Trophoblast cell (in vitro differentiated cells and primary cell): Measurements from ENCODE around the gene CPE.

ENCODE experiments used
- DNase-seq, 2 donors: peaks; one replicate each; pipeline ENCODE4 v3.0.0-alpha.2; 2016
- H2AFZ ChIP-seq: 2 replicates; pipeline ENCODE4 v1.6.1; 2013; ENCODE audit warnings: low read length, moderate library complexity, mild to moderate bottlenecking; ENCODE audit not compliant: insufficient read depth, poor library complexity
- H2AK5ac ChIP-seq: 2 replicates; pipeline ENCODE4 v1.6.1; 2013; ENCODE audit warnings: mild to moderate bottlenecking, low read length
- H2BK120ac ChIP-seq: 2 replicates; pipeline ENCODE4 v1.6.1; 2013; ENCODE audit warnings: low read length, mild to moderate bottlenecking, moderate library complexity; ENCODE audit not compliant: insufficient read depth, poor library complexity
- H2BK12ac ChIP-seq: 2 replicates; pipeline ENCODE4 v1.6.1; 2013; ENCODE audit warnings: mild to moderate bottlenecking, low read length, moderate library complexity
- H2BK5ac ChIP-seq: 2 replicates; pipeline ENCODE4 v1.6.1; 2013; ENCODE audit warnings: low read length, low read depth, moderate library complexity, mild to moderate bottlenecking; ENCODE audit not compliant: poor library complexity
- H3K14ac ChIP-seq: 2 replicates; pipeline ENCODE4 v1.6.1; 2013; ENCODE audit warnings: mild to moderate bottlenecking, low read length
- H3K18ac ChIP-seq: 2 replicates; pipeline ENCODE4 v1.6.1; 2013; ENCODE audit warnings: mild to moderate bottlenecking, low read length
- H3K23ac ChIP-seq: 2 replicates; pipeline ENCODE4 v1.6.1; 2013; ENCODE audit warnings: low read length
- H3K27ac ChIP-seq: 2 replicates; pipeline ENCODE4 v1.5.1; 2013; ENCODE audit warnings: low read depth, mild to moderate bottlenecking, inconsistent platforms, low read length, moderate library complexity
- H3K27me3 ChIP-seq: 2 replicates; pipeline ENCODE4 v1.6.1; 2013; ENCODE audit warnings: inconsistent platforms, mild to moderate bottlenecking, low read length, moderate library complexity; ENCODE audit not compliant: insufficient read depth
- H3K36me3 ChIP-seq, 2 experiments: 1 replicate in 1 of 2; 2 replicates in 1 of 2; pipeline ENCODE4 v1.6.1; 2013; ENCODE audit warnings: low read length in 2 of 2, mild to moderate bottlenecking in 2 of 2, moderate library complexity in 1 of 2; ENCODE audit not compliant: insufficient read depth in 2 of 2, control insufficient read depth in 1 of 2
- H3K4ac ChIP-seq: 2 replicates; pipeline ENCODE4 v1.6.1; 2013; ENCODE audit warnings: low read depth, mild to moderate bottlenecking, low read length, moderate library complexity
- H3K4me1 ChIP-seq, 2 experiments: 1 replicate in 1 of 2; 2 replicates in 1 of 2; pipeline ENCODE4 v1.6.1; 2013; ENCODE audit warnings: low read length in 2 of 2, mild to moderate bottlenecking in 2 of 2, moderate library complexity in 1 of 2; ENCODE audit not compliant: insufficient read depth in 2 of 2, control insufficient read depth in 1 of 2
- H3K4me2 ChIP-seq: 2 replicates; pipeline ENCODE4 v1.6.1; 2013; ENCODE audit warnings: inconsistent platforms, mild to moderate bottlenecking, low read length, moderate library complexity
- H3K4me3 ChIP-seq: 2 replicates; pipeline ENCODE4 v1.5.1; 2013; ENCODE audit warnings: mild to moderate bottlenecking, low read depth, low read length, inconsistent platforms
- H3K79me1 ChIP-seq: one replicate; pipeline ENCODE4 v1.6.1; 2013; ENCODE audit warnings: low read length
- H3K79me2 ChIP-seq: 2 replicates; pipeline ENCODE4 v1.6.1; 2013; ENCODE audit warnings: low read length, mild to moderate bottlenecking; ENCODE audit not compliant: control insufficient read depth, insufficient read depth, poor library complexity
- H3K9ac ChIP-seq: 2 replicates; pipeline ENCODE4 v1.6.1; 2013; ENCODE audit warnings: mild to moderate bottlenecking, low read length
- H3K9me3 ChIP-seq: 2 replicates; pipeline ENCODE4 v1.6.1; 2013; ENCODE audit warnings: low read depth, mild to moderate bottlenecking, control low read depth, inconsistent platforms, low read length; ENCODE audit not compliant: insufficient read depth
- H4K12ac ChIP-seq: 2 replicates; pipeline ENCODE4 v1.6.1; 2013; ENCODE audit warnings: low read depth, mild to moderate bottlenecking, low read length, moderate library complexity
- H4K8ac ChIP-seq: 2 replicates; pipeline ENCODE4 v1.6.1; 2013; ENCODE audit warnings: low read depth, mild to moderate bottlenecking, low read length, moderate library complexity
- H4K91ac ChIP-seq: one replicate; pipeline ENCODE4 v1.6.1; 2013; ENCODE audit warnings: low read depth, mild to moderate bottlenecking, low read length, moderate library complexity
- WGBS: extraction: QIAGEN DNeasy Blood & Tissue Kit; methylation state at CpG from one replicate; pipeline ENCODE4 v1.1.7; 2013; ENCODE audit warnings: missing lambda C conversion rate; ENCODE audit not compliant: insufficient read length, insufficient coverage; ENCODE audit errors: extremely low coverage; 5-methylcytosine and 5-hydroxymethylcytosine counted together

Gene CPE

DNA sequence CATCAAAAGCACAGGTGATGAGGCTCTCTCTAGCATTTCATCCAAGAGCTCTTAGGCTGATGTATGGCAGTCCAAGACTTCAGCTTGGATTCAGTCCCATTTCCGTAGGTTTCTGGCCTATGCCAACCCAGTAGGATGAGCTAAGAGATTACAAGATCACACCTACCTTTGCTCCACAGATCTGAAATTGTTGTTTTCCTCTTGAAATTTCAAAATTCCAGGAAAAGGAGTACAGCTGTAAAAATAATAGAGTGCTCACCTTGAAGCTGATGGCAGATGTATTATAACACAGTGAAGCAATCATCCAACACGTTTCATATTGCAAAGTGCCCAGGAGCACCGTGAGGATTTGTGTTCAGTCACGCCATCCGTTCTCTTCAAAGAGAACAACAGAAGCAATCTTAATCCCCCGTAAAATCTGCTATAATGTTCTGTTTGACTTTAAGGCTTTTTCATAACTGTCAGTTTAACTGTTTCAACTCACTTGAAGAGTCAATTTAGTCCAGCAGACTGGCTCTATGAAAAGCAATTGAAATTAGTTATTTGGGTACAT lies 137.5 kb downstream of the CPE start:
- no peak overlapping the region for H4K12ac ChIP-seq
- no peaks in the 10 kb centered on the region for H3K79me2 ChIP-seq
- H3K4me1 ChIP-seq: peaks cover 0 to 2% of the 10 kb centered on the region in 2 experiments
- no peak overlapping the region for H2BK120ac ChIP-seq
- H3K9ac ChIP-seq: no peak overlapping the region
- H2BK12ac ChIP-seq: no peak overlapping the region
- no peak overlapping the region for H3K4ac ChIP-seq
- no peak for DNase-seq
- no peak overlapping the region for H4K8ac ChIP-seq
- no peak overlapping the region for H2AK5ac ChIP-seq
- no peak overlapping the region for H3K4me3 ChIP-seq
- no peak overlapping the region for H2BK5ac ChIP-seq
- no peaks in the 10 kb centered on the region for H3K27me3 ChIP-seq
- H3K4me2 ChIP-seq: no peak overlapping the region
- H3K23ac ChIP-seq: no peak overlapping the region
- H3K18ac ChIP-seq: no peak overlapping the region
- H3K36me3 ChIP-seq: no peaks in the 10 kb centered on the region
- no peaks in the 10 kb centered on the region for H3K79me1 ChIP-seq
- no peak overlapping the region for H2AFZ ChIP-seq
- H3K9me3 ChIP-seq: no peaks in the 10 kb centered on the region
- no peak overlapping the region for H4K91ac ChIP-seq
- no CpG with 5 or more reads among the region's 6 CpGs for WGBS
- H3K27ac ChIP-seq: no peak overlapping the region
- no peak overlapping the region for H3K14ac ChIP-seq

- Histone ChIP-seq H3K36me3 (no peaks in the 10 kb centered on the region), H2BK120ac (no peak overlapping the region)
- no CpG with 5 or more reads among the region's 1 CpG for WGBS
These were observed 138.4 kb downstream of the CPE start for GRCh38 chr4:165517216-165517615.

GRCh38 chr4:165518024-165518616 lies 139.3 kb downstream of the CPE start:
- Histone ChIP-seq H3K27me3 (no peaks in the 10 kb centered on the region), H3K27ac (no peak overlapping the region), H3K4me1 (no peaks in the 10 kb centered on the region), H2BK12ac (no peak overlapping the region), H4K12ac (no peak overlapping the region), H3K4me3 (no peak overlapping the region), H3K14ac (no peak overlapping the region), H4K8ac (no peak overlapping the region), H2AK5ac (no peak overlapping the region), H3K9ac (no peak overlapping the region), H3K79me1 (no peaks in the 10 kb centered on the region), H2BK120ac (no peak overlapping the region), H4K91ac (no peak overlapping the region), H3K4me2 (no peak overlapping the region), H3K9me3 (no peaks in the 10 kb centered on the region), H3K18ac (no peak overlapping the region), H2BK5ac (no peak overlapping the region), H3K36me3 (no peaks in the 10 kb centered on the region), H3K79me2 (no peaks in the 10 kb centered on the region), H3K23ac (no peak overlapping the region), H2AFZ (no peak overlapping the region), H3K4ac (no peak overlapping the region)
- WGBS: no CpG with 5 or more reads among the region's 1 CpG
- no peak for DNase-seq

More at GRCh38 chr4:165517216-165517615, 138.4 kb downstream of the CPE start:
- Histone ChIP-seq H3K9ac (no peak overlapping the region), H3K79me1 (no peaks in the 10 kb centered on the region), H3K14ac (no peak overlapping the region), H3K4me1 (peaks cover 0 to under 1% of the 10 kb centered on the region in 2 experiments), H3K79me2 (no peaks in the 10 kb centered on the region), H3K18ac (no peak overlapping the region), H3K4me2 (no peak overlapping the region), H3K4me3 (no peak overlapping the region), H2AK5ac (no peak overlapping the region), H4K91ac (no peak overlapping the region), H2BK12ac (no peak overlapping the region), H2AFZ (no peak overlapping the region), H3K4ac (no peak overlapping the region), H3K9me3 (no peaks in the 10 kb centered on the region), H3K27ac (no peak overlapping the region), H3K23ac (no peak overlapping the region), H4K8ac (no peak overlapping the region), H2BK5ac (no peak overlapping the region), H4K12ac (no peak overlapping the region), H3K27me3 (no peaks in the 10 kb centered on the region)
- no peak for DNase-seq

DNA sequence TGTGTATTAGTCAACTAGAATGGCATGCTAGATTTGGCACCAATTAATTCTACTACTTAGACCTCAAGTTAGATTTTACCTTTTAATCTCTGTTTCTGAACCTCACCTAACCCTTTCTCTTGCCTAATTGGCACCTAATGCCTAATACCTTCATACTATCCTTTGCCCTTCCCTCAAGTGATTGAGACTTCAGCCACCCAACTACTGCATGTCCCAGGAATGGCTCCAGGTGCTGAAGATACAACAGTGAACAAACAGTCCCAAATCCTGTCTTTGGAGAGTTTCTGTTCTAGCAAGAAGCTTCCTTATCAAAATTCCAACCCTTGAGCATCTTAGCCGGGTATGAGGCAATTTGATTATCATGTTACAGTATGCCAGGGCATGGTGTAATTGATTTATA lies 139.9 kb downstream of the CPE start:
- no peaks in the 10 kb centered on the region for H3K36me3 ChIP-seq
- H2AFZ ChIP-seq: no peak overlapping the region
- no peak overlapping the region for H3K9ac ChIP-seq
- no peak overlapping the region for H3K18ac ChIP-seq
- no peak overlapping the region for H2BK12ac ChIP-seq
- H2BK120ac ChIP-seq: no peak overlapping the region
- no peaks in the 10 kb centered on the region for H3K27me3 ChIP-seq
- H3K27ac ChIP-seq: no peak overlapping the region
- H4K8ac ChIP-seq: no peak overlapping the region
- H3K14ac ChIP-seq: no peak overlapping the region
- no peaks in the 10 kb centered on the region for H3K79me1 ChIP-seq
- no peaks in the 10 kb centered on the region for H3K79me2 ChIP-seq
- no peak overlapping the region for H4K12ac ChIP-seq
- H3K9me3 ChIP-seq: no peaks in the 10 kb centered on the region
- no peak overlapping the region for H3K4me3 ChIP-seq
- H3K4me1 ChIP-seq: no peaks in the 10 kb centered on the region
- no peak overlapping the region for H4K91ac ChIP-seq
- no CpG with 5 or more reads among the region's 1 CpG for WGBS
- H3K4ac ChIP-seq: no peak overlapping the region
- no peak overlapping the region for H3K23ac ChIP-seq
- no peak overlapping the region for H2AK5ac ChIP-seq
- no peak overlapping the region for H3K4me2 ChIP-seq
- no peak for DNase-seq
- no peak overlapping the region for H2BK5ac ChIP-seq
